GM19397 (cell line): Measurements from ENCODE around the gene CLN6.
"Not testable (repeated sequence)": the region's sequence is repeated elsewhere in the genome, so short reads cannot be mapped to it uniquely, and the experiment has no call there.

Experiments
- ATAC-seq: cut with Tn5 transposase; IDR thresholded peaks from one replicate; pipeline ENCODE4 v1.9.1; 2021; ENCODE audit warnings: mild to moderate bottlenecking, moderate library complexity; ENCODE audit not compliant: unreplicated experiment

CLN6 gene

DNA sequence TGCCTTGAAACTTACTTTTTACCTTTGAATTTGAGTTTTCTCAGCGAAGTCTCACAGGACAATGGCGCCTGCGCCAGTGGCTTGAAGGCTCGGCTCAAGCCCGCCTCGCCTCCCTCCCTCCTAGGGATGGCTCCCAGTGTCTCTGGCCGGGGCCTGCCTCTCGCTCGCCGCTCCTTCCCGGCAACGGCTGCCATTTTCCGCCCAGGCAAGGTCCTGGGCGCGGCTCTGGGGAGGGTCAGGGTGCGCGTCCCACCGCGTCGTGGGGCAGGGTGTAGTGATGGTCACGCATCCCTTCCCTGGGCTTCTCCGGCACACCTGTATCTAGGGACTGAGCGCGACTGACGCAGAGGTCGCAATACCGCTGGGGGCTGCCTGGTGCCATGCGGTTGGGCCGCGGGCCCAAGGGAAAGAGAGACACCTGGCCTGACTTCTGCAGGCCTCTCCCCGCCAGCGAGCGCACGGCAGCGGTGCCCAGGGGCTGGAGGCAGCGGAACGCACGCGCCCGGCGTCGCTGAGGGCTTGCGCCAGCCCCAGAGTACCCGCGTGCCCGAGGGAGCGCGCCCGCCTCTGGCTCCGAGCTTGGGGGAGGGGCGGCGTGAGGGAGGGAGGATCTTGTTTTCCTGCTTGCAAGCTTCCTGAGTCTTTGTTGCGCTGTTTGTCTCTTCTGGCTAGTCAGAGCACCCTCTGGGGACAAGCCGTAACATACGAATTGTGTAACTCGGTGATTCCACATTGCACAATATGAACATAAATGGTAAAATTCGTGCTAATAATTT, 27.3 kb upstream of the CLN6 start:
- no peak for ATAC-seq

DNA sequence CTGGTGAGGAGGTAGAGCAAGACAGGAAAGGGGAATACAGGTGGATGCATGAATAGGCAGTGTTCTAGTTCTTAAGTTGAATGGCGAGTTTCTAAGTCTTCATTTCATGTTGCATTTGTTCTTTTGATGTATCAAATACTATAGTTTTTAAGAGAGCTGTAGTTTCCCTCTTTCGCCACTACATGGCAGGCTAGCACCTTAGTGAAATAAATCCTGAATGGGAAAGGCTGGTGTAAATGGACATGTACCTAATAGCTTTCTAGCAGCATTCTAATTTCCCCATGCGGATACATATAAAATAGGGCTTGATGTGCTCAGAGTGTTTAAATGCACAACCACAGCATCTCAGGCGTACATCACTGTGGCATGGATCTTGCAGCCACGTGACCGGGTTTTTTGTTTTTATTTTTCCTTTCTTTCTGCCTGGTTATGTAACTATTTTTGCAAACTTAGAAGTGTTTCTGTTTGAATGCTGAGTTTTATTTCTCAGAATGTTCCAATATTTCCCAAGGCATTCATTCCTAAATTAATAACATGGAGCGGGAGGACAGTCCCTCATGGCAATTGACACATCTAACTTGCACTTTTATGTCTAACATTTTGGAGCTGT, 23.5 kb upstream of the CLN6 start:
- ATAC-seq = no peak

DNA sequence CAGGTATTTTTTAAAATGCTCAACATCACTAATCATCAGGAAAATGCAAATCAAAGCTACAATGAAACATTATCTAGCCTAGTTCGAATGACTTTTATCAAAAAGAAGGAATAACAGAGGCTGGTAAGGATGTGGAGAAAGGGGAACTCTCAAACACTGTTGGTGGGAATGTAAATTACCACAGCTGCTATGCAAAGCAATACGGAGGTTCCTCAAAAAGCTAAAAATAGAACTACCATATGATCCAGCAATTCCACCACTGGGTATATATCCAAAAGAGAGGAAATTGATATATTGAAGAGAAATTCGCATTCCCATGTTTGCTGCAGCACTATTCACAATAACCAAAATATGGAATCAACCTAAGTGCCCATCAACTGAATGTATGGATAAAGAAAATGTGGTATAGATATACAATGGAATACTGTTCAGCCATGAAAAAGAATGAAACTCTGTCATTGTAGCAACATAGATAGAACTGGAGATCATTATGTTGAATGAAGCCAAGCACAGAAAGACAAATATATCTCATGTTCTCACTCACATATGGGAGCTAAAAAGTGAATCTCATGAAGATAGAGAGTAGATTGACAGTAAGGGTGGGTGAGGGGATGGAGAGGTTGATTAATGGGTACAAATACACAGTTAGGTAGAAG, 19.7 kb upstream of the CLN6 start:
- ATAC-seq = no peak

DNA sequence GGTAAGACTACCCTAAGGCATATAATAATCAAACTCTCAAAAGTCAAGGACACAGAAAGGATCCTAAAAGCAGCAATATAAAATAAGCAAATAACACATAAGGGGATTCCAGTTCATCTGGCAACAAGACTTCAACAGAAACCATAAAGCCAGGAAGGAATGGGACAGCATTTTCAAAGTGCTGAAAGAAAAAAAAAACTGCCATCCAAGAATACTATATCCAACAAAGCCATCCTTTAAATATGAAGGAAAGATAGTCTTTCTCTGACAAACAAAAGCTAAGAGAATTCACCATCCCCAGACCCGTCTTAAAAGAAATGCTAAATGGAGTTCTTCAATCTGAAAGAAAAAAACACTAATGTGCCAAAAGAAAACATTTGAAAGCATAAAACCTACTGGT, 14.7 kb upstream of the CLN6 start:
- no peak for ATAC-seq

DNA sequence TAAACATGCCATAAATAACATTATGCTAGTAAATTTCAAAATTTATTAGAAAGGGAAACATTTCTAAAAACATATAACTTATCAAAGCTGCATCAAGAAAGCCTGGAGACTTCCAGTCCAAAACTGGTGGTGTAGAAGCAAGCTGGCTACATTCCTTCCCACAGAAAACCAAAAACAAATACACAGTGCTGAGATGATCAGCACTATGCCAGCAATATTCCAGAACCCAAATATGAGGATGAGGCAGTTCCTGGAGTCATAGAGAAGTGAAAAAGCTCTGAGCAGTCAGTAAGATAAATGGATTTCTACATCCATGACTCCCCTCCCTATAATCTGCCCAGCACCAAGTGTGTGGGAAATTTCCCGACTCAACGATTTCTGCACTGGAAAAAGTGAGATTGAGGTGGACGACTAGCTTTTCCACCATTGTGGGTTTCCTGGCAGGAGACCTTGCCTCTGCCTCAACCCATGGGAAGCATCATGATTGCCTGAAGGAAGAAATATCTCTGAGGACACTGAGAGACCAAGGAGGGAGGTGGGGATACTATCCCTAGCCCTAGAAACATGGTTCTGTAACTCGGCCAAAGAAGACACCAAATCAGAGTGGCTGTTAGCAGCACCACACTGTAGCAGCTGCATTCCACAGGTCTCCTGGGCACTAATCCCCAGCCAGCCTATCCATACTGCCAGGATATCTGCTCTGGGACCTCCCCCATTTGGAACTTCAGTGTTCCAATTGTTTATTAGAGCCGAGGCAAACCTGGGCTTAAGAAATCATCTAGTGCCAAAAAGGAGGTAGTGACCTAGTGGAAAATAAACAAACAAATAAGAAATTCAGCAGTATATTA, 11.8 kb upstream of the CLN6 start:
- no peak for ATAC-seq

DNA sequence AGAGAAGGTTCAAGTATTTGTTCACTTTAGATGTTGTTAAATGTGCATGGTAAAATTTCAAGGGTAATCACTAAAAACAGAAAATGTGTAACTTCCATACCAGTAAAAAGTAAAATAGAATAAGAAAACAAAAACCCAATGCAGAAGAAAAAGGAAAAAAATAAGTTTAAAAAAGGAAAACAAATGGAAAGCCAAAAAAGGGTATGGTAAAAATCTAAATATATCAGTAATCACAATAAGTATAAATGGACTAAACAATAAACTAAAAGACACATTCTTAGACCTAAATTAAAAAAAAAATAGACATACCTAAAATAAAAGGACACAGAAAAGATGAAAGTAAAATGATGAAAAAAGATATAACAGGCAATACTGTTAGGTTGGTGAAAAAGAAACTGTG, 9.5 kb upstream of the CLN6 start:
- ATAC-seq = no peak

DNA sequence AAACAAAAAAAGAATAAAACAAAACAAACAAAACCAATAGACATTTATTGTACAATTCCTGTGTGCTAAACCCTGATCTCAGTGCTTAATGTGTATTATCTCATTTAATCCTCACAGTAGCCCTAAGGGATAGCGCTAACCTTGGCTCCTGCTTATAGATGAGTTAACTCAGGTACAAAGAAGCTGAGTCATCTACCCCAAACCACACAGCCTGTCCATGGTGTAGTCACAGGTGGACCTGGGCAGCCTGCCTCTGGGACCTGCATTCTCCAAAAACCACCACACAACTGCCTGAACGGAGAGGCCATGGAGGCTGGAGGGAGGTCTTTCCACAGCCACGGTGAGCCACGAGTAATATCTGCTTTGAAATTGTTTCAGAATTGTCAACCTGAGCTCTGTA, 5.5 kb upstream of the CLN6 start:
- ATAC-seq = no peak

DNA sequence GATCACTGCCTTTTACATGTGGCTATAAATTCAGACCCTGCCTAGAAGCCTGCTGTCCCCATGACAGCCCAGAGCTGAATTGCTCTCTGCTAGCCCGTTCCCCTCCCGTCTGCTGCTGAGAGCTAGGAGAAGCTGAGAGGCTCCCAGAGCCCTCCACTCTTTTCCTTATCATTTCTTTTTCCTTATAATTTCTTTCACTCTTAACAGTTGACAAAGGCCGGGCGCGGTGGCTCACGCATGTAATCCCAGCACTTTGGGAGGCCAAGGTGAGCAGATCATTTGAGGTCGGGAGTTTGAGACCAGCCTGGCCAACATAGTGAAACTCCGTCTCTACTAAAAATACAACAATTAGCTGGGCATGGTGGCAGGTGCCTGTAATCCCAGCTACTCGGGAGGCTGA, 5.0 kb upstream of the CLN6 start:
- not testable (repeated sequence) for ATAC-seq

DNA sequence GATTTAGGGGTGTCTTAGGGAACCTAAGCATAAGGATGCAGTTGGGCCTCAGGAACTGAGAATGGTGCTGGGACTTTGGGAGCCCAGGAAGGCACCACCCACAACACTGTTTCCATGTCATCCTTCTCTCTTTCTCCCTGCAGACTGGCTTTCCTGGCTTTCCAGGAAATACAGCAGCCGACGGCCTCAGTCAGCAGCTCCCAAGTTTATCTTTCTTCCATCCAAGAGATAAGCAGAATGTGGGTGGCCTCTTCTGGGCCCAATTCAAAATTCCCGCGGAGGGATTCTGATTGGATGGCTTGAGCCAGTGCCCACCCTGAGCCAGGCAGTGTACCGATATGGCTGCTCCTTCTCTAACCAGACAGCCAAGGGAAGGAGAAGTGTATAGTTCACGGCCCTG, 4.5 kb upstream of the CLN6 start:
- ATAC-seq = no peak

DNA sequence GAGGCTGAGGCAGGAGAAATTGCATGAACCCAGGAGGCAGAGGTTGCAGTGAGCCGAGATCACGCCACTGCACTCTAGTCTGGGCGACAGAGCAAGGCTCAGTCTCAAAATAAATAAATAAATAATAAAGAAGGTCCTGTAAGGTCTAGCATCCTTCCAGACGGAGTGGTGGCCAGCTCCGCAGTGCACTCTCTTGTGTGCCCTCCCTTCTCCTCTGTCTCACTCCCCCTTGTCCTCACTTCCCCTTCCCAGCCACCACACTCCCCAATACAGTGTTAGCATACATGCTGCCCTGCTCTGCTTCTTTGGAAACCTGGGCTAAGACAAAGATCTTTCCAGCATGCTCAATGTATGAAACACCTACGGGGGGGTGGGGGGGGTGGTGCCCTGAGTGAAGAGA, 3.4 kb upstream of the CLN6 start:
- no peak for ATAC-seq

DNA sequence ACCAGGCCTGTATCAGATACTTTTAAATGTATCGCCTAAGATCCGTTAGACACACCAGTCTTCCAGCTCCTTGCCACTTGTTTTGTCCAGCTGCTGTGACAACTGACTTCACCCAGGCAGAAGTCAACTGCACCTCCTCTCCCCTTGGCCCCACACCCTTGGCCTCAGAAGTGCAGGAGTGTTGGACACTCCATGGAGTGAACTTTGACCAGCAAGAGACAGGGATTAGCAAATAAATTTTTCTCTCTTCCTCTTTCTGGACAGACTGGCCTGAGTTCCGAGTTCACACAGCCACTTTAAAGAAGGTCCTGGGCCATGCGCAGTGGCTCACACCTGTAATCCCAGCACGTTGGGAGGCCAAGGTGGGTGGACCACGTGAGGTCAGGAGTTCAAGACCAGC, 2.9 kb upstream of the CLN6 start:
- no peak for ATAC-seq

DNA sequence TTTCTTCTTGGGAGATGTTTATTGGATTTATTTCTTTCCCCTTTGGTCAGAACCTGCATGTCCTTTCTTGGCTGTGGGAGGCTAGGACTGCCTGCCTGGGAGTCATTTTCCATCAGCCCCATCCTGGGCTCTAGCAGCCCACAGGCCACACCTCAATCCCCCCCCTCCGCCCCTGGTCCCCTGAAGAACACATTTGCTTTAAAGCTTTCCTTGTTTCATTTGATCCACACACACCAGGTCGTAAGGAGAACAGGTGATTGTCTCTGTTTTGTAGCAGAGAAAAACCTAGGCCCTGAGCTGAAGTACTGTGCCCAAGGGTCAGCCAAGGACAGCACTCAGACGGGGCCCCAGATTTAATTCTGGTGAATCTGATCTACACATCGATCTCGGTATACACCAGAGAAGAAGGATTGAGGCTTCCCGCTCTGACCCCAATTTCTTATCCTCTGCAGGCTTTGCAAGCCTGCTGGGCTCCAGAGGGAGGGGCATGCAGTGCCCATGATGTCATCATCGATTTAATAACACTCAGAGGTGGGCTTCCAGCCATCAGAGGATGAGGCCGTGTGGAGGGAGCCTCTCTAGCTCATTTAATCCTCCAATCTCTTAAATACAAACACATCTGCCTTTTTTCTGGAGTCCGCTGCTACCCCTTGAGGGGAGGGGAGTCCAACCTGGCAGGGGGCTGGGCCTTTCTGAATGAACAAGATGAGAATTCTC, 1.7 kb upstream of the CLN6 start:
- no peak for ATAC-seq

DNA sequence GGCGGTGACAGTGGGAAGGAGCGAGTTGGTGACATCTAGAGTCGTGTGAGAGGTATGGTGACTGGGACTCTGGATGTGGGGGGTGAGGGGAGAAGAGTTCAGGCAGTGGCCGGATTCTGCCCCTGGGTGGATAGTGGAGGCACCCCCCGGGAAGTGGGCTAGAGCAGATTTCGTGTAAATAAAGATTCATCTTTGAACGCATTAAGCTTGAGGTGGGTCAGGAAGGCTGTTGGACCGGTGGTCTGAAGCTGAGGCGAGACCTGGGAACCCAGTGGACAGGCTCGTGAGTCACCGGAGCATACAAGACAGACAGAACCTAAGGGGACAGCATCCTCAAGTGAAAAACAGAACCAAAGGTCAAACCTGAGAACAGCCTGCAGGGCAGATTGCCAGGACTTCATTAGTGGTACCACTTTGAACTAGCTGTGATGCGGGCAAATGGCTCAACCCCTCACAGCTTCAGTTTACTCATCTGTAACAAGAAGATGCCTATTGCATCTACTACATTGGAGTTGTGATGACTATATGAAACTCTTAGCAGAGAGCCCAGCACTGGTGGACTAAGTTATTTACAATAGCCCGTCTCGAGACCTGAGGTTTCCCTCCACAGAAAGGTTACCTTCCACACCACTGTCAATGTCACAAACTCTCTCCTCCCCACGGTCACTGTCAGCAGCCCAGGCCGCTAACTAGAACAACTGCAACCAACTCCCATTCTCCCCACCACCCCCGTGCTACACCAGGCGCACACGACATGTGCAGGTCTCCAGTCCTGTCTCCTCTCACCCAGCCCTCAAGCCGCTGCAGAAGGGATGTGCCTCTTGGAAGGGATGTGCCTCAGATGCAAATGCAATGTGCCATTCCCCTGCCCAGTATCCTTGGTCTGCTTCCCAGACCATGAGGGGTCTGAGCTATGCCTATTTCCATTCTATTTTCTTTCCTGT, 901 bp upstream of the CLN6 start:
- no peak for ATAC-seq

DNA sequence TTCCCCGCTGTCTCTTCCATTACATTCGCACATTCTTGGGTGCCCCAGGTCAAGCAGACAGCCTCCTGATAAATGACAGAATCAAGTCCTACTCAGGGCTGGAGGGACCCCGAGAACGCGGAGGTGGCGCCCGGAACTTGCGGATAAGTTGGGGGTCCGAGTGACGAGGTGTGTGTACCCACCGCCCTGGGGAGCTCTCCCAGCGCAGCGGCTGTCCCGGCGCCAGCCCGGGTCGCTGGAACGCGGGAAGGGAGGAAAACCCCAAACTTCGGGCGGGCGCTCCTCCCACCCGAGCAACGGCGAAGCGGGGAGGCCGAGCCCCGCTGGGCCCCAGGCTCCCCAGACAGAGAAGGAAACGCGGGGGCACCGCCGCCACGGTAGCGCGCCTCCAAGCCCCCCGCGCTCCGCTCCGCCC, 550 bp downstream of the CLN6 start:
- ATAC-seq = no peak

DNA sequence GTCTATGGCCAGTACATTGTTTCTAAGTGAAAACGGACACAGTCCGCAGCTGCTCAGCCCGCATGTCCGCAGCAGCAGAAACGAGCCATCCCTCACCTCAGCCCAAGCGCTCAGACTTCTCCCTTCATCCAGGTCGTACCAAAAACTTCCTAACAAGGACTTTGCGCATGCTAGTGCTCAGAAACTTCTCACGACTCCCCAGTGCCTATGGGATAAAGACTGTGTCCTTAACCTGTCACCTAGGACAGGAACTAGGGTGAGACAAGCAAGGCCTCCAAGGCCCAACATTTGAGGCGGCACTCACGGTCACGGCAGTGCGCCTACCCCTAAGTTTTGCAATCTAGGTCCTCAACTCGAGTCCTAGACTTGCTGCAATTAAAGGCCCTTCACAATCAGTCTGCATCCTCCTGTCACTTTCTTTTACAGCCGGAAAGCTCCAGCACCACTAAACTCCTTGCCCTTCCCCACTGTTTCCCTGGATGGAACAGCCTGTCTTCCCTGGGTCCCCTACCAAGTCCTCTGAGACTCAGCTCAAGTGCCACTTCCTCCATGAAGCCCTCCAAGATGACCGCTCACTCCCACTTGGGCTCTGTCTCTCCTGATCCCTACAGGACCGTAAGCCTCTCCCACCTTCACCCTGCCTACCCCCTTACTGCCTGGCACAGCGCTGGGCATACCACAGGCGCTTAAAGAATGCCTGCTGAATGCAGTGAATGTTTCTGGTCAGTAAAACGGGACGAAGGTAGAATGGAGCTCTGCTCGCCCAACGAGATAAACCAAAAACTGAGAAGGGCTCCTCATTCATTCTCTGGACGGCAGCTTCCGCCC, 1.2 kb downstream of the CLN6 start:
- ATAC-seq = no peak

DNA sequence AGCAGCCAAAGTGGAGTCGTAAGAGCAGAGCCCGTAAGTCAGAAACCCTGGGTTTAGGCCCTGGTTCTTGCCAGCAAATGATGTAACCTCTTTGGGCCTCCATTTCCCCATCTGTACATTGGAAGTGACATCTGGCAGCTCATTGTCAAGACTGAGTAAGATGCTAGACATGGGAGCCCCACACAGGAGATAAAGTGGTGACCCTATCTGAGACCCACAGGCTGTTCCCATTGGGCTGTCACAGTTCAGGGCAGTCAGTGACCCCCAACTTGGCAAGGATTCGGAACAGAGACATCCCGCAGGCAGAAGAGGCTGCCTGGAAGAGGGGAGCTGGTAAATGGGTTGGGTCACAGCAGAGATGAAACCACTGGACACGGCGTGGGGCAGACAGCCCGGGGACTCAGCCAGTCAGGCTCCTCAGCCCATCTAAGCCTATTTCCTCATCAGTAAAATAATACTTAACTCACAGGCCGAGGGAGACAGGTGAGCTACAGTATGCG, 1.8 kb downstream of the CLN6 start:
- ATAC-seq = no peak

DNA sequence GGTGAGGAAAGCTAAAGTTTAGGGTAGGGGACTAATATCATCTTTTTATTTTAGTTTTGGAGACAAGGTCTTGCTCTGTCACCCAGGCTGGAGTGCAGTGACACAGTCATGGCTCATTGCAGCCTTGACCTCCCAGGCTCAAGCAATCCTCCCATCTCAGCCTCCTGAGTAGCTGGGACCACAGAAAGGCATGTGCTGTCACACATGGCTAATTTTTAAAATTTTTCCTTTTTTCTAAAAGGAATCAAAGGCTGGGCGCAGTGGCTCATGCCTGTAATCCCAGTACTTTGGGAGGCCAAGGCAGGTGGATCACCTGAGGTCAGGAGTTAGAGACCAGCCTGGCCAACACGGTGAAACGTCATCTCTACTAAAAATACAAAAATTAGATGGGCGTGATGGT, 4.1 kb downstream of the CLN6 start:
- ATAC-seq = not testable (repeated sequence)

DNA sequence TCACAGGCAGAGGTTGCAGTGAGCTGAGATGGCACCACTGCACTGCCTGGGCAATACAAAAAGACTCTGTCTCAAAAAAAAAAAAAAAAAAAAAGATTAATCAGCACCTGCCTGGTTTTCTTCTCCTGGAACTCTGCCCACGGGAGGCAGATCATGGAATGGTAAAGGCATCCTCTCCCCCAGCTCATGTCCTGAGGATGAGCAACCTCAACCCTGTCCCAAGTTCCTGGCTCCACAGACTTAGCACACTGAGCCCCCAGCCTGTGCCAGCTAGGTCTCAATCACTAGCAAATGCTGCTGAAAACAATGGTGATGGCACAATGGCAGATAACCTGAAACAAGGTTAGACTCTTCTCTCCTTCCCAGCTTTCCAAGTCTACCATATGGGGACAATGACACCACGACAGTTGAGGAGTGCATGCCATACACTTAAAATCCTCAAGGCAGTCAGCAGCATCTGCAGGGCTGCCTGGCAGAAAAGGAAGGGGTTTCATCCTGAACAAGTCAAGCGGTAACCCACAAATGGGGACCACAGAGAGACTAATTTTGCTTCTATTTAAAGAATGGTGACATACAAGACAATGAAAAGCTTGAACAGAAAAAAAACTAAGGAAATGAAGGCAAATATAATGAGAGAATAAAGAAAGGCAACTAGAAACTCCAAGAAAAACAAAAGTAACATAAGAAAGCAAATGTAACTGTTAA, 4.8 kb downstream of the CLN6 start:
- no peak for ATAC-seq
